ENCODE measurements around the gene TRMT2A.
A peak's percentile ranks its signal among the peaks of the same experiment; 100 is the strongest.

TRMT2A gene

DNA sequence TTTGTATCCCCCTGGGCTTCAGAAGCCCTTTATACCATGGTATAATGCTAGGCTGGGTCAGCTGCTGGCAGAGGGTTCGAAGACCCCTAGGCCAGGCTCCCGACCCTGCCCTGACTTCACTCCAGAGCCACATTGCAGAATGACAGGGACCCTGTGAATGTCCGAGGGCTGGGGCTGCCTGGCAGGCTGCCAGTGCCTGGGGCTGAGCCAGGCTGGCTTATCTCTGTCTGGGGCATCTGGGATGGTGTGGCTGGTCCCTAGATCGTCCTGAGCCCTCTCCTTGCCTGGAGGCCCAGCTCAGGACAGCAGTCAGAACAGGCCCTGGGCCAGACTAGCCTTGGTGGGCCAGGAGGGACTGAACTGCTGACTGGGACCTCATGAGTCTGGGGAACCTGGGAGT is 18.2 kb upstream of the TRMT2A start:
- DNase-seq (ENCODE audit: low read depth), result no peak

GRCh38 chr22:20133930-20134549 is 17.0 kb upstream of the TRMT2A start:
- DNase-seq (ENCODE audit: low read depth), result no peak

DNA sequence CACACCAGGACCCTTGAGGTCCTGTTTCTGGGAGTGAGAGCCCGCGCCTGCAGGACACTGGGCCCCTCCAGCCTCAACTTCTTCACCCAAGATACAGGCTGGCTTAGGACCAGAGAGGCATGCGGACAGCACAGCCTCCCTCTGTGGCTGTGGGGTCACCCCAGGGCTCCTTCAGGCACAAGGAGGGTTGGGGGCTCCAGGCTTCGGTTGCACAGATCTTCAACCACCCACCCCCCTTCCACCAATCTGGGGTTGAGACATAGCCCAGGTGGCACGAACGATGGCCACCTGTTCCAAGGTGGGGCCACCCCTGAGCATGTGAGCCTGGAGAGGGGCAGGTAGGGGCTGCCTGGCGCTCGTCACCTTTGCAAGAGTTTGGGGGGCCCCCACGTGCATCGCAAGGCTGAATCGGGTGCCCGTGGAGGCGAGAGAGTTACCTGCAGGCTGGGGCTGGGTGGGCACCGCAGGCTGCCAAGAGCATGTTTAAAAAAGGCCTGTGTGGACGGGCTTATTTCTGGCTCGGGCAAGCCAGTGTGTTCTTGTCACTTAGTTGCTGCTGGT is 15.7 kb upstream of the TRMT2A start:
- no peak for DNase-seq (ENCODE audit: low read depth)

GRCh38 chr22:20131859-20132685 is 15.0 kb upstream of the TRMT2A start:
- DNase-seq (ENCODE audit: low read depth), result no peak

DNA sequence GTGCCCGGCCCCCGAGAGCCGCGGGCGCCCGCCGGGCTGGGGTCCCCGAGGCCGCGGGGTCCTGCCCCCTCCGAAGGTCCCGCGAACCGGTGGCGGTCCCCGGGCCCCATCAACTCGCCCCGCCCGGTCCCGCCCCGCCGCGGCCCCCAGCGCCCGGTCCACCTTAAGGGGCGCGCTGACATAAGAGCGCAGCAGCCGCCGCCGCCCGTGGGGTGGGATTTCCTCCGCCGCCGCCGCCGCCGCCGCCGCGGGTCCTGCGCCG is 14.5 kb upstream of the TRMT2A start, which contains the start of gene ZDHHC8:
ZDHHC8 (plus strand) TSS at position 208 of the 262 bp plus-strand sequence. CDS start 144 bp downstream, outside the sequence.
- DNase-seq (ENCODE audit: low read depth), result peak; percentile 35

DNA sequence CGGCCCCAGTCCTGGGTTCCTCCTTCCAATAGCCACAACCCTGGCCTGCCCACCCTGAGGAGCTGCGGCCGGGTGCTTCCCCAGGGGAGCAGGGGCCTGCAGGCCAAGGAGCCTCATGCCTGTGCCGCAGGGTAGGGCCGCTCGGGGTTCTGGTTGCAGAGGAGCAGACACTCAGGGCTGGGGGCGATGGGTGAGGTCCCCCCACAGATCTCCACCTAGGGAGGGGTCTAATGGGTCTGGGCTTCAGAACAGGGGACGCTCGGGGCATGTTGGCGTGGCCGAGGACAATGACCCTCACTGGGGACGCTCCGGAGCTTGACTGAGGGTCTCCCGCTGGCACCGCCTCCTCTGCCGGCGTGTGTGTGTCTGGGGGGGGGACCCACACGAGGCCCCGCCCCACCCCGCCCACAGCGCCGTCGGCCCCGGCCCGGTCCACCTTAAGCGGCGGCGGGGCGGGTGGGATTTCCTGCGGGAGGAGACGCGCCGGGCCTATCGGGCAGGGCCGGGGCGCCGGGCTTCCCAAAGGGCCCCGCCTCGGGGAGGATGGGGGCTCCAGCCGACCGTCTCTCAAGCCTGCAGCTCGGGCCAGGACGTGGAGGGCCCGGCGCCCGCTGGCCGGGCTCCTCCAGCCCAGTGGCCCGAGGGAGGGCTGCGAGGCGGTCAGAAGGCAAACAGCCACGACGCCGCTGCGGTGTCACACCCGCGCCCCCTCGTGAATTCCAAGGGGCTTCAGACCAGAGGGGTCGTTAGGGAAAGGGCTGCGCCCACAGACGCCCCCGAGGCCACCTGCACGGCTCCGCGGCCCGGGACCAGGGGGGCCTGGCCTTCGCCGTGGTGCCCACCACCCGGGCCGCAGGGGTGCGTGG is 13.9 kb upstream of the TRMT2A start:
- DNase-seq (ENCODE audit: low read depth), result peak; percentile 74

GRCh38 chr22:20130319-20130718 is 13.3 kb upstream of the TRMT2A start:
- DNase-seq (ENCODE audit: low read depth), result no peak

DNA sequence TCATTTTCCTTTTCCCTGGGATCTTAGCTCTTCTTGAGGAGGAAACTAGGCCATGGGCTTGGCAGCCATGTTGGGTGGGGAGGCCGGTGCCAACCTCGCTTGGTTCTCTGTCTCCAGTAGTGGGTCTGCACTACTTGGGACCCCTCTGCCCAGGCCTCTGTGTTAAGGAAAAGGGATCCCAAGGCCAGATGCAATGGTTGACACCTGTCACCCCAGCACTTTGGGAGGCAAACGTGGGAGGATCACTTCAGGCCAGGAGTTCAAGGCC is 12.7 kb upstream of the TRMT2A start:
- DNase-seq (ENCODE audit: low read depth), result no peak

DNA sequence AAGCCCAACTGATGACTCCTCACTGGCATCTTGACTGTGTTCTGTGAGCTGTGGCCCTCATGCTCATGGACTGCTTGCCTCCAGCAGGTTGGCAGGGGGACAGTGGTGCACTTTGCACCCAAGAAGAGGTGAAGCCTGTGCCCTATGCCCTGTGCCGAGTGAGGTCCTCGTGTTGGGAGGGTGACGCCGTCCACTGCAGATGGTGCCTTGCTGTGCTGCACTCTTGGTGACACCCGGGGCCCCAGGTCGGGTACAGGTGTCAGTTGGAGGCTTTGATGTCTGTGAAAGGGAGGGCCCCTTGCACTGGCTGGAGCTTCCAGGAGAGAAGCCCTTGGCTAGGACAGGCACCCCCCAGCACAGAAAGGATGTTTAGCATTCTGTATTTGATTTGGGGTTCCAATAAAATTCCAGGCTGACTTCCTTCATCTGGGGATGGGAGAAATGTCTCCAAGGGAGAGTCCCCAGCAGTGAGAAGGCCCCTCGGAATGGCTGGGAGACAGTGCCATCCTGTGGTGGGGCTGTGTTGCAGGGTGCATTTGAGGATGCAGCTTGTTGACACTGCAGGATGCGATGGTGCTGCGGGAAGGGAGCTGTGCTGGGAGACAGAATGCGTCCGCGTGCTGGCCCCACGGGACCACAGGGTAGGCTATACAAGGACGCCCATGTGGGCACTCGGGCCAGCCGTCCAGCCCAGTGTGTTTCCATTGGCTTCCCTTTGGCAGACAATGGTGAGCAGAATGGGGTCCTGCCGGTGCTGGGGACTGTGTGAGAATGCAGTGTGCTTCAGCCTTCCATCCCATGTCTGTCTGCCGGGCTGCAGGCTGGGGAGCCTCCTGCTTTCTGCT is 12.1 kb upstream of the TRMT2A start:
- DNase-seq (ENCODE audit: low read depth), result no peak

- DNase-seq (ENCODE audit: low read depth), result no peak
Observed at GRCh38 chr22:20128619-20128901, 11.5 kb upstream of the TRMT2A start.

DNA sequence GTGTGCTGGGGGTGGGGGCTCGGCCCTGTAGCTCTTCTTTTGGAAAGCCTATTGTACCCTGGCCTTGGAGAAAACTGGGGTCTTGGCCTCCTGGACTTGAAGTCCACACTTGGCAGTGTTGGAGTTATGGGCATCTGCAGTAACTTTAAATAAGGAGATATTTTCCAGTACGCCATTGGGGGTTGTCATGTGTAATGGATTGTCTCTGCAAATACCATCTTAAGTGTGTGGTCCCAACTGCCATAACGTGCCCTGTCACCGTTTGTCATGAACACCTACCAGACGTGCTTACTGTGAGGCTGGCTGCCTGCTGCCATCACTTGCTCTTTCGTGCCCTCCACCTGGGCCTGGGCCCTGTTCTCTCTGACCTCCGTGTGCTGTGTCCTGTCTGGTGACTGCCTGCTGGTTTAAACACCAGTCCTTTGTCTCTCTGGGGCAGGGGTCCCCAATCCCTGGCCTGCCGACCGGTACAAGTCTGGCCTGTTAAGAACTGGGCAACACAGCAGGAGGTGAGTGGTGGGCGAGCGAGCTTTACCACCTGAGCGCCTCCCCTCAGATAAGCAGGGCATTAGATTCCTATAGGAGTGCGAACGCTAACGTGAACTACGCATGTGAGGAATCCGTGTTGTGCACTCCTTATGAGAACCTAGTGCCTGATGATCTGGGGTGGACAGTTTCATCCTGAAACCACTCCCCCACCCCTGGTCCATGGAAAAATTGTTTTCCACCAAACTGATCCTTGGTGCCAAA is 11.0 kb upstream of the TRMT2A start:
- no peak for DNase-seq (ENCODE audit: low read depth)

DNA sequence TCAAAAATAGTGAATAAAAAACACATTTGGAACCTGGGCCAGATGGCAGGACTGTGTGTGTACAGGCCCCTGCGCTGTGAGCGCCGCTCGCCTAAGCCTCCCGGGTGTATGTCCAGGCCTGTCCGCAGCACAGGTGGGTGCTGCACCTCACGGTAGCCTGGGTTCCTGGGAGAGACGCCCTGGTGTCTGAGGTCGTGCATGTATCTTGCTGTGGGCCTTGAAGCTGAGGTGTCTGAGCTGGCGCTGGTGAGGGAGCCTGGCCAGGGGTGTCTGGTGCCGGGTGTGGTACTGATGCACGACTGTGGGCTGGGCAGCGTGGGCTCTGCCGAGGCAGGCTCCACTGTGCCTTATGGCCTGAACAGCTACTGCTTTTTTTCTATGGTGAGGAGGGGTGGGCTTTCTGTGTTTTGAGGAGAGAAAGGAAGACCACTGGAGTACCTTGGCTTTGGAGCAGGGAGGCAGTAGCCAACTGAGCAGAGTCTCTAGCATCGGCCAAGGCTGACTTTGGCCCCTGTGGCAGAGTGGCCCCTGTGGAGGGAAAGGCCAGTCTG is 10.4 kb upstream of the TRMT2A start:
- no peak for DNase-seq (ENCODE audit: low read depth)

GRCh38 chr22:20126284-20127029 is 9.4 kb upstream of the TRMT2A start:
- no peak for DNase-seq (ENCODE audit: low read depth)

- no peak for DNase-seq (ENCODE audit: low read depth)
Observed at GRCh38 chr22:20125201-20126174, 8.5 kb upstream of the TRMT2A start.

DNA sequence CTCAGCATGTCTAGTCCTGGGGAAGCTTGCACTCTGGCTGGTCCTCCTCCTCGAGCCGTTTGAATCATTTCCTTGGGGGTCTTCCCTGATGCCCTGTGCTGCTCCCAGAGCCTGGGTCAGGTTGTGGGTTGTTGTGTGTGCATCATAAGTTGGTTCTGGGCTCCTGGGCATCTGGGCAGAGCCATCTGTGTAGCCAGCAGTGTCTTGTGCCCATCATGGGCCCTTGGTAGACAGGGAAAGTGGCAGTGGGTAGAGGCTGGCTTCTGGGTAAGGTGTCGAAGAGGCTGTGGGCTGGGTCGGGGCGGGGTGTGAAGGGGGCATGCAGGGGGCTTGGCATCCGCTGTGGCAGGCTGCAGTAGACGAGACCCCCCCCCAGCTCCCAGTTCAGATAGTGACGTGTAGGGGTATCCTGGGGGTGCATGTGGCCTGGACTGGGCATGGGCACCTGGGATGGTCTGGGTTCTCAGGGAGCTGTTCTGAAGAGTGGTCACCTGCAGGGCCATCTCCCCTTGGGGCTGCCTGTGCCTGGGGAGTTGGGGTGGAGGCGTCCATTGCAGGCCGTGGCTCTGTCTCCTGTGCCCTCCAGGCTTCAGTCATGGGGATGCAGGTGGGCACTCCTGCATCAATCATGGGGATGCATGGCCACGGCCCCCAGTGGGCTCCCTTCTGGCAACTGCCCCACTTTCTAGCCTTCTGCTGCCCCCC is 7.2 kb upstream of the TRMT2A start:
- DNase-seq (ENCODE audit: low read depth), result no peak

- no peak for DNase-seq (ENCODE audit: low read depth)
Observed at GRCh38 chr22:20123366-20124082, 6.5 kb upstream of the TRMT2A start.

DNA sequence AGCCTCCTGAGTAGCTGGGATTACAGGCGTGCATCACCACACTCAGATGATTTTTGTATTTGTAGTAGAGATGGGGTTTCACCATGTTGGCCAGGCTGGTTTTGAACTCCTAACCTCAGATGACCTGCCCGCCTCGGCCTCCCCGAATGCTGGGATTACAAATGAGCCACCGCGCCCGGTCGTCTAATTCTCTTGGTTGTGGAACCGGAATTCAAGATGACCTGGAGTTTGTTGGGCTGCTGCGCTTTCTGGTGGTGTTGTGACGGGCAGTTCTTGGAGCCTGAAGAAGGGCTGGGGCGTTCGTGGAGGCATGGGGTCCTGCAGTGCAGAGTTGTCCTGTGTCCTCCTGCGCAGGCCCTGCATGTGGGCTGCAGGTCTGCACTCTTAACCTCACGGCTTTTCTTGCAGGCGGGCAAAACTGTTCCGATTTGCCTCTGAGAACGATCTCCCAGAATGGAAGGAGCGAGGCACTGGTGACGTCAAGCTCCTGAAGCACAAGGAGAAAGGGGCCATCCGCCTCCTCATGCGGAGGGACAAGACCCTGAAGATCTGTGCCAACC is 4.9 kb upstream of the TRMT2A start:
- DNase-seq (ENCODE audit: low read depth), result no peak

Measured in stimulated activated CD8-positive, alpha-beta memory T cell treated with anti-CD3 and anti-CD28 coated beads, Interleukin-4, amount 100 ng/mL, for 24 hours (primary cell).